Stimulated activated CD8-positive, alpha-beta memory T cell treated with anti-CD3 and anti-CD28 coated beads, Interleukin-15, amount 100 ng/mL, for 24 hours (primary cell): ENCODE results near the gene USP33.
"Not testable (repeated sequence)": the region's sequence is repeated elsewhere in the genome, so short reads cannot be mapped to it uniquely, and the experiment has no call there.

Experiments
- DNase-seq: peaks from one replicate; pipeline ENCODE4 v3.0.0-alpha.2; 2020; ENCODE audit warnings: low read depth

USP33 gene

GRCh38 chr1:77759071-77760028 lies at the start of gene USP33:
Gene USP33 (minus strand): TSS chr1:77759852. CDS start chr1:77741697, 18,155 bp downstream.
- DNase-seq, result peak; percentile 80

- no peak for DNase-seq
These were observed 43.7 kb upstream of the USP33 start for GRCh38 chr1:77803371-77803770.

- no peak for DNase-seq
These were observed 42.4 kb upstream of the USP33 start for GRCh38 chr1:77802026-77802425.

GRCh38 chr1:77797991-77798390 lies 38.3 kb upstream of the USP33 start:
- DNase-seq, result no peak

DNA sequence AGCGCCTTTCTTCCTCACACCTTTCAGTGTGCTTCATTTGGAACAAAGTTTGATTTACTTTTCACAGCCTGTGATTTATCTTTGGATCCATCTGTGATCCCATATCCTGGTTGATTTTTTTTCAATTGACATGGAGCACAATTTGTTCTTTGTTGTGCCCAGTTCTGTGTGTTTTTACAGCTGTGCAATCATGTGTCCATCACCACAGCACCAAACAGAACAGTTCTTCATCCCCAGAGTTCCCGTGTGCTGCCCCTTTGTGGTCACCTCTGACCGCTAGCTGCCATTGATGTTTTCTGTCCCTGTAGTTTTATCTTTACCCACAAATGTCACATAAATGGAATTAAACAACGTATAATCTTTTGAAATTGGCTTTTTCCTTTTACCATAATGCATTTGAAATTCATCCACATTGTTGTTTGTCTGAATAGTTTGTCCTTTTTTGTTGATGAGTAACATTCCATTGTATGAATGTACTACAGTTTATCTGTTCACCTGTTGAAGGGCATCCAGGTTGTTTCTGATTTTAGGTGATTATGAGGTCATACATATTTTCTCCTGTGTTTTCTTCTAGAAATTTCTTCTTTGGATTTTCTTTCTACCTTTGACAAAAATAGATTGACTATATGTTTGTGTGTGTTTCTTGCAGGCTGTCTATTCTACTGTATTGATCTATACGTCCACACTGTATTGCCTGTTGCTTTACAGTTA lies 37.2 kb upstream of the USP33 start:
- DNase-seq, result no peak

DNA sequence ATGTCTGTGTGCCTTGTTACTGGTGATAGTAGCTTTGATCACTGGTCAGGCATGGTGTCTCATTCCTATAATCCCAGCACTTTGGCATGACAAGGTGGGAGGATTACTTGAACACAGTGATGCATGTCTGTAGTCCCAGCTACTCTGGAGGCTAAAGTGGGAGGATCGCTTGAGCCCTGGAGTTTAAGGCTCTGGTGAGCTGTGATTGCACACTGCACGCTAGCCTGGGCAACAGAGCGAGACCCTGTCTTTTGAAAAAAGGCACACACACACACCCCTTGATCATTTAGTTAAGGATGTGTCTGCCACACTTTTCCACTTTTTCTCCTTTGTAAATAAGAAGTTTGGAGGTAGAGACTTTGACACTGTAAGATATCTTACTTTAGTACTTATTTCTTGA lies 34.9 kb upstream of the USP33 start:
- no peak for DNase-seq

- not testable (repeated sequence) for DNase-seq
These were observed 26.6 kb upstream of the USP33 start for GRCh38 chr1:77786093-77786741.

DNA sequence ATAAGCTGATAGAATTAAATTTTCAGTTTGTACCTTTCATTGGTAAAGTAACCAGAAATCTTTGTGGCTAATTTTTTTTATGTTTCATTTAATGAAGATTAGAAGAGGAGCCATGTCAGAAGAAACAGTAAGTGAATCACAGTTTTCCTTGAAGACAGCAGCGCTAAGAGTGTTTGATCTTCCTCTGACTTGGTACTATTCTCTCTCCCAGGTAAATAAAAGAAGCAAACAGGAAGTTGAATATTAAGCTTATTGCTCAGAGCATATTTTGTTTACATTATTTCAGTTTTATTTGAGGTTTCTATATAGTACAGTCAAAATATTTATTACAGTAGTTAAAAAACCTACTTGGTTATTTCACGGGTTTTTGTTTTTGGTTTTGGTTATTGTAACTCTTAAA lies 23.5 kb upstream of the USP33 start:
- no peak for DNase-seq

- DNase-seq, result no peak
These were observed 22.0 kb upstream of the USP33 start for GRCh38 chr1:77781683-77782082.

- peak; percentile 41 for DNase-seq
These were observed 20.1 kb upstream of the USP33 start, which contains the start of gene MIGA1 for GRCh38 chr1:77779529-77780281. Gene MIGA1 (plus strand): TSS chr1:77779649. CDS start chr1:77783253, 3,604 bp downstream.

GRCh38 chr1:77776007-77776700 lies 16.5 kb upstream of the USP33 start:
- no peak for DNase-seq

DNA sequence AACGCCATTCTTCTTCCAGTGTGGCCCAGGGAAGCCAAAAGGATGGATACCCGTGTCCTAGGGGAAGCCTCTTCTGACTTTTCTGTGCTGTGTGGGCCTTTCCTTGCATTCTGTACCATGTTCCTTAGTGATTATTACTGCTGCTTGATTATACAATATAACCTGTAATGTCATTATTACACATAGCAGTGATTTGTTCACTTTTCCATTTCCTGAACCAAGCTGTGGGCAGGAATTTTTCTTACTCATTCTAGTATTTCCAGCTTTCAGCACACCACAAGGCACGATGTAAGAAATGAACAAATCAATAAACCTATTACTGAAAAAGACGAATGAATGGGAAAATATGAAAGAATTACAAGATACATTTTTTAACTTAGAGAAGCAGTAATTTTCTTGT lies 8.4 kb upstream of the USP33 start:
- DNase-seq, result no peak

GRCh38 chr1:77762072-77762476 lies 2.4 kb upstream of the USP33 start:
- no peak for DNase-seq

DNA sequence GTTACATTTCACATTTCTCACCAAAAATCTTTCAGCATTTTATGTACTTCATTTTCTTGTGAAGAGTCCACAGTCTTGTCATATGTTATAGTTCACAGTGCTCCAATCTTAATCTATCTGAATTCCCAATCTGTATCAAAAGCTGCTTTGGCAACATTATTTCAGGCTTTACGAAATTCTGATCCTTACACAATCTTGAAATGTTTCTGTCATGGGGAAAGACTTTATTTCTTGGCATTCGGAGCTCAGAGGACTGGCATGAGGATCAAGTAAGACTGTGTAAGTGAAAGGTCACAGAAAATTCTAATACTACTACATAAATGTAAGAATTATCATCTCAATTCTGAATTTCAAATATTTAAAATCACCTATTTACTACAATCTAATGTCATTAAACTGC lies 2.0 kb downstream of the USP33 start:
- DNase-seq, result no peak

DNA sequence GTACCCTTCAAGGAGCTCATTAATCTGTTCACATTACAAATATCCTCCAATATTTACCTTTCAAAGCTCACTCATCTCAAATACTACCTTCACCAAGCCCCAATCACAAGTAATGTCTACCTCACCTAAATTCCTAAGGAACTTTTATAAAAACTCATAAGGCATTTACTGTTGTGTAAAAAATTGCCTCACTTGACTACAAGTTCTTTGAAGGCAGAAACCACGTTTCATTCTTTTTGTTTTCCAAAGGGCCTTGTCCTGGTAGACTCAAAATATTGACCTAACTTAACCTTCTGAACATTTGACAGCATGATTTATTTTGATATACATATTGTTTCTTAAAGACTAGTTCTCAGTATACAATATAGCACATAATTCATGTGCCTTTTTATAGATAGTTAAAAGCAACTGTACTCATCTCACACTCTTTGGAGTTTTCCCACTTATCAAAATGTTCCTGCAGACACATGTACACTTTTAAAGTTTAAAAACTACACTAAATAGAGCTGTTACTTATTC lies 2.5 kb downstream of the USP33 start:
- DNase-seq, result no peak

DNA sequence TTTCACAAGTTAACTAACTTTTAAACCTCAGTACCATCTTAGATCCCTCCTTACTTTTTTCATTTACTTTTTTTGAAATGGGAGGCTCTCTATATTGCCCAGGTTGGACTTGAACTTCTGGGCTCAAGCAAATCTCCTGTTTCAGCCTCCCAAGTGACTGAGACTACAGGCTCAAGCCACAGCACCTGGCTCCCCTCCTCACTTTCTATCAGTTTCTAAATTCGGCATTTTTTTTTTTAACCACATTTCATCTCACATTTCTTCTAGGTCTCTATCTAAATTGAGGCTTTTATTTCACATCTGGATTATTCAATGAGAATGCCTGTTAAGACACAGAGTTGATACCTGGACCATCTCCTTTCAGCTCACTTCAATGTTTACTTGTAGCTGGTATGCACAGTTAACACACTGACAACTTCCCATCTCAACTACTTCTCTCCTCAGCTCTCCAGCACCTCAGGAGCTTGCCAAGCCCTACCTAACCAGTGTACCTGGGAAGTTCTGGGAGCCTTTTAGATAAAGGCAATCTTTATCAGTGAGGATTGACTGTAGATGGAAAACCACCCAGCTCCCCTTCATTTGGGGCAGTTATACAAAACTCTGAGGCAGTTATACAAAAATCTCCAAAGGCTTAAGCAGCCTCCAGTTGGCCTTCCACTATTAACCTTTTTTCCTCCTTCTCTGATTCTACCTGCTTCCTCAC lies 3.4 kb downstream of the USP33 start:
- no peak for DNase-seq

DNA sequence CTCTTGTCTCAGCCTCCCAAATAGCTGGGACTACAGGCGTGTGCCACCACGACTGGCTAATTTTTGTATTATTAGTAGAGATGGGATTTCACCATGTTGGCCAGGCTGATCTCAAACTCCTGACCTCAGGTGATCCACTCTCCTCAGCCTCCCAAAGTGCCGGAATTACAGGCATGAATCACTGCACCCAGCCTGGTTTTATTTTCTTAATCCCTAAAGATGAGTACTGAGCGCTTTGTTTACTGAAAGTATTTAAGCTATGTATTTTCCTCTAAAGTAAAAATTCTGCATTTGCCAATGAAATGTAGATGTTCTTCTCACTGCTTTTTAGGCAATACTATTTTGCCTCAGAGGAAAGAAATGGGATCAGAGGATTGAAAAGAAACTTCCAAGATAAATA lies 10.2 kb downstream of the USP33 start:
- not testable (repeated sequence) for DNase-seq

- DNase-seq, result no peak
These were observed 15.1 kb downstream of the USP33 start for GRCh38 chr1:77744576-77744975.

- no peak for DNase-seq
These were observed 17.6 kb downstream of the USP33 start for GRCh38 chr1:77742011-77742555.

DNA sequence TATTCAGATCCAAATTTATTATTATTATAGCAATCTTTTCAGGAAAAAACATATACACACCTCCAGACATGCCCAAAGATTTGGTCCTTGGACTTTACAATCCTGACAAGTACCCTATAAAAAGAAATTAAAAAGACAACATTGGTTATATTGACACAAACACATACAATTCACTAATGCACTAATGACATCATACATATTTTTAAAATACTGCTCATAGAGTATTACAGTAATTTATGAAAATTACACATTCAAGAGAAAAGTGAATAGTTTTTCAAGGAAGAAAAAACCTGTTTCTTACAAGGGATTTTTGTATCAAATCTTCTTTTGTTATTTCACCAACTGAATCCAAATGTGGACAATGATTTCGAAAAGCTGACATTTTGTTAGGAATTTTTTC lies 18.3 kb downstream of the USP33 start:
- DNase-seq, result no peak
